ENCODE results near the gene AP4E1. TPM values are rescaled to one million over a fixed set of nuclear protein-coding genes. Genes with fewer than 3 reads are reported as not detected.

The AP4E1 gene
- total and polyA plus RNA-seq, 2 of the 4 experiments (the other 2 are of a cell fraction) = 3.1 to 6.8 TPM

DNA sequence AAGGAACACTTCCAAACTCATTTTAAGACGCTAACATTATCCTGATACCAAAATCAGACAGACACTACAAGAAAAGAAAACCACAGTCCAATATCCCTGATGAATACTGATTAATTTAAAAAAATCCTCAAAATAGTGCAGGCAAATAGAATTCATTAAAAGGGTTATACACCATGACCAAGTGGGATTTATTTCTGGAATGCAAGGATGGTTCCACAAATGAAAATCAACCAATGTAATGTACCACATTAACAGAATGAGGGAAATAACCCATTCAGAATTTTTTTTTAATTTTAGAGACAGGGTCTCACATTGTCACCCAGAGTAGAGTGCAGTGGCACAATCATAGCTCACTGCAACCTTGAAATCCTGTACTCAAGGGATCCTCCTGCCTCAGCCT is 17.3 kb upstream of the AP4E1 start:
- Histone ChIP-seq H2AK5ac (ENCODE audit: low read depth, low read length) (no peak overlapping the region), H3K56ac (ENCODE audit: extremely low read depth, insufficient read depth, low read length) (no peak overlapping the region), H2BK120ac (ENCODE audit: low read depth, low read length) (no peak overlapping the region), H3K27ac (ENCODE audit: insufficient read depth, low read length) (no peak overlapping the region), H2AFZ (replicated peaks; ENCODE audit: low read length, poor library complexity) (no peak overlapping the region), H2BK5ac (ENCODE audit: low read depth, low read length, poor library complexity, severe bottlenecking) (no peak overlapping the region), H4K91ac (ENCODE audit: insufficient read depth, low read depth, low read length) (no peak overlapping the region), H2BK20ac (ENCODE audit: low read depth, low read length) (no peak overlapping the region), H2AK9ac (replicated peaks; ENCODE audit: low read depth, low read length, poor library complexity) (no peak overlapping the region), H3K4ac (ENCODE audit: low read depth, low read length) (no peak overlapping the region), H3K23ac (ENCODE audit: low read depth, low read length) (no peak overlapping the region), H4K8ac (ENCODE audit: low read depth in 2 of 2, low read length in 2 of 2) (no peak overlapping the region), H3K9me1 (ENCODE audit: insufficient read depth, low read length) (no peaks in the 10 kb centered on the region), H3K4me3 (ENCODE audit: insufficient read depth, low read depth, low read length) (no peak overlapping the region), H2BK15ac (ENCODE audit: low read depth, low read length) (no peak overlapping the region), H3K4me1 (ENCODE audit: control insufficient read depth, insufficient read depth, low read length) (no peaks in the 10 kb centered on the region), H3K9me3 (ENCODE audit: control insufficient read depth, insufficient read depth, low read length) (peaks cover 5% of the 10 kb centered on the region), H3K36me3 (ENCODE audit: control insufficient read depth, insufficient read depth, low read length) (no peaks in the 10 kb centered on the region), H3K9ac (ENCODE audit: low read depth, low read length) (no peak overlapping the region), H3K18ac (ENCODE audit: low read depth, low read length) (no peak overlapping the region), H4K5ac (ENCODE audit: low read depth, low read length) (no peak overlapping the region), H3K27me3 (ENCODE audit: control insufficient read depth, insufficient read depth, low read length) (no peaks in the 10 kb centered on the region), H3K4me2 (ENCODE audit: low read depth, low read length) (no peak overlapping the region), H4K20me1 (ENCODE audit: insufficient read depth, low read length) (no peaks in the 10 kb centered on the region), H3K14ac (replicated peaks; ENCODE audit: low read depth, low read length) (no peak overlapping the region), H3K79me1 (ENCODE audit: low read depth in 1 of 2, low read length in 2 of 2) (no peaks in the 10 kb centered on the region)
- no peak for TF ChIP-seq POLR2A (IDR thresholded peaks at IDR 0.05; ENCODE audit: low read depth, low read length)
- TF ChIP-seq, protein P1, sequence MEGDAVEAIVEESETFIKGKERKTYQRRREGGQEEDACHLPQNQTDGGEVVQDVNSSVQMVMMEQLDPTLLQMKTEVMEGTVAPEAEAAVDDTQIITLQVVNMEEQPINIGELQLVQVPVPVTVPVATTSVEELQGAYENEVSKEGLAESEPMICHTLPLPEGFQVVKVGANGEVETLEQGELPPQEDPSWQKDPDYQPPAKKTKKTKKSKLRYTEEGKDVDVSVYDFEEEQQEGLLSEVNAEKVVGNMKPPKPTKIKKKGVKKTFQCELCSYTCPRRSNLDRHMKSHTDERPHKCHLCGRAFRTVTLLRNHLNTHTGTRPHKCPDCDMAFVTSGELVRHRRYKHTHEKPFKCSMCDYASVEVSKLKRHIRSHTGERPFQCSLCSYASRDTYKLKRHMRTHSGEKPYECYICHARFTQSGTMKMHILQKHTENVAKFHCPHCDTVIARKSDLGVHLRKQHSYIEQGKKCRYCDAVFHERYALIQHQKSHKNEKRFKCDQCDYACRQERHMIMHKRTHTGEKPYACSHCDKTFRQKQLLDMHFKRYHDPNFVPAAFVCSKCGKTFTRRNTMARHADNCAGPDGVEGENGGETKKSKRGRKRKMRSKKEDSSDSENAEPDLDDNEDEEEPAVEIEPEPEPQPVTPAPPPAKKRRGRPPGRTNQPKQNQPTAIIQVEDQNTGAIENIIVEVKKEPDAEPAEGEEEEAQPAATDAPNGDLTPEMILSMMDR (conservative IDR thresholded peaks at IDR 0.05; ENCODE audit: low read depth, low read length) = no peak
- no peak for TF ChIP-seq MAZ (IDR thresholded peaks at IDR 0.05; ENCODE audit: borderline replicate concordance, low read depth, low read length)
- TF ChIP-seq RFX5 (IDR thresholded peaks at IDR 0.05; ENCODE audit: low read depth, low read length) = no peak
- TF ChIP-seq, protein P2, sequence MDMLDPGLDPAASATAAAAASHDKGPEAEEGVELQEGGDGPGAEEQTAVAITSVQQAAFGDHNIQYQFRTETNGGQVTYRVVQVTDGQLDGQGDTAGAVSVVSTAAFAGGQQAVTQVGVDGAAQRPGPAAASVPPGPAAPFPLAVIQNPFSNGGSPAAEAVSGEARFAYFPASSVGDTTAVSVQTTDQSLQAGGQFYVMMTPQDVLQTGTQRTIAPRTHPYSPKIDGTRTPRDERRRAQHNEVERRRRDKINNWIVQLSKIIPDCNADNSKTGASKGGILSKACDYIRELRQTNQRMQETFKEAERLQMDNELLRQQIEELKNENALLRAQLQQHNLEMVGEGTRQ (IDR thresholded peaks at IDR 0.05; ENCODE audit: low read depth, low read length) = no peak
- TF ChIP-seq CEBPB (IDR thresholded peaks at IDR 0.05; ENCODE audit: low read depth, low read length) = no peak
- no peak for TF ChIP-seq RAD21 (IDR thresholded peaks at IDR 0.05; ENCODE audit: low read length)
- TF ChIP-seq, protein P3, sequence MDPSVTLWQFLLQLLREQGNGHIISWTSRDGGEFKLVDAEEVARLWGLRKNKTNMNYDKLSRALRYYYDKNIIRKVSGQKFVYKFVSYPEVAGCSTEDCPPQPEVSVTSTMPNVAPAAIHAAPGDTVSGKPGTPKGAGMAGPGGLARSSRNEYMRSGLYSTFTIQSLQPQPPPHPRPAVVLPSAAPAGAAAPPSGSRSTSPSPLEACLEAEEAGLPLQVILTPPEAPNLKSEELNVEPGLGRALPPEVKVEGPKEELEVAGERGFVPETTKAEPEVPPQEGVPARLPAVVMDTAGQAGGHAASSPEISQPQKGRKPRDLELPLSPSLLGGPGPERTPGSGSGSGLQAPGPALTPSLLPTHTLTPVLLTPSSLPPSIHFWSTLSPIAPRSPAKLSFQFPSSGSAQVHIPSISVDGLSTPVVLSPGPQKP (IDR thresholded peaks at IDR 0.05; ENCODE audit: borderline replicate concordance, low read depth, low read length) = no peak
- no peak for TF ChIP-seq MXI1 (IDR thresholded peaks at IDR 0.05; ENCODE audit: borderline replicate concordance, low read depth, low read length)
- no peak for TF ChIP-seq RCOR1 (IDR thresholded peaks at IDR 0.05; ENCODE audit: insufficient replicate concordance, low read length)
- no peak for TF ChIP-seq FOS (IDR thresholded peaks at IDR 0.05; ENCODE audit: low read depth, low read length)
- no peak for TF ChIP-seq BHLHE40 (IDR thresholded peaks at IDR 0.05; ENCODE audit: low read depth, low read length)
- TF ChIP-seq CHD1 (IDR thresholded peaks at IDR 0.05; ENCODE audit: low read depth, low read length) = no peak
- TF ChIP-seq SMC3 (IDR thresholded peaks at IDR 0.05; ENCODE audit: low read depth, low read length) = no peak
- dilution Hi-C loops (cut with HindIII; ENCODE audit: low sequenced_read_pairs, unreplicated experiment) = no loop called here
- no CpG with 5 or more reads among the region's 1 CpG for WGBS, 2 experiments (ENCODE audit: extremely low coverage in 2 of 2, insufficient read length in 1 of 2)
- DNase-seq (no peak), ATAC-seq (ENCODE audit: low read depth) (no peak)
- ChIA-PET POLR2A (ENCODE audit: unreplicated experiment) (no interaction called here), CTCF (no interaction called here)
- BruUV-seq (replicated peaks) = no TSS peak
- intact Hi-C loops (cut with micrococcal nuclease) = no loop called here
- in situ Hi-C loops (cut with MboI; ENCODE audit: low sequenced_read_pairs) = no loop called here

All from IMR-90 (cell line).